ENCODE results near the gene PNCK. TPM values are rescaled to one million over a fixed set of nuclear protein-coding genes. Genes with fewer than 3 reads are reported as not detected.

PNCK gene
- total and polyA plus RNA-seq, 10 of the 15 experiments (the other 5 are each of a cell fraction or from before 2014, with no cell fraction given) = 0.21 to 0.67 (median 0.54) TPM; not detected in 7

- ChIA-PET POLR2A (no interaction called here), SMC1A (ENCODE audit: uncharacterized antibody, unreplicated experiment) (no interaction called here), CTCF (interaction anchor here (0.7 kb wide), 1 partner anchor 90 kb away, joined by 3 read pairs; no protein-coding TSS in a partner anchor), RAD21 (ENCODE audit: unreplicated experiment) (no interaction called here)
- Histone ChIP-seq H2AFZ (ENCODE audit: control insufficient read depth, low read depth, low read length) (no peak overlapping the region), H3K27ac (ENCODE audit: control insufficient read depth, insufficient read depth) (no peak overlapping the region), H3K79me2 (ENCODE audit: control insufficient read depth, insufficient read depth, low read length) (no peaks in the 10 kb centered on the region), H3K9ac (ENCODE audit: control insufficient read depth, insufficient read depth, low read length) (no peak overlapping the region), H4K20me1 (ENCODE audit: control insufficient read depth, insufficient read depth) (no peaks in the 10 kb centered on the region), H3K27me3 (replicated peaks in 1 of 2; ENCODE audit: control insufficient read depth in 2 of 2, insufficient read depth in 2 of 2, low read length in 1 of 2) (peaks cover 0 to 2% of the 10 kb centered on the region in 2 experiments; a peak in 3 of 4 replicates), H3K36me3 (ENCODE audit: control insufficient read depth in 2 of 2, insufficient read depth in 2 of 2, low read length in 1 of 2) (no peaks in the 10 kb centered on the region), H3K4me2 (ENCODE audit: control insufficient read depth, insufficient read depth) (no peak overlapping the region), H3K4me1 (ENCODE audit: control insufficient read depth, insufficient read depth, low read length) (no peaks in the 10 kb centered on the region), H3K9me3 (replicated peaks; ENCODE audit: control insufficient read depth, insufficient read depth, low read length) (no peaks in the 10 kb centered on the region; the same call in 2 of the 3 replicates), H3K4me3 (no peak overlapping the region)
- in situ Hi-C loops (cut with MboI) = no loop called here
- WGBS (ENCODE audit: insufficient coverage, insufficient replicate concordance, low lambda C conversion rate, missing lambda C conversion rate) = 63% methylated on average over 23 of the region's 23 CpGs
- BruUV-seq (replicated peaks) = no TSS peak
- ATAC-seq (no peak), DNase-seq (ENCODE audit: low read depth, low spot score) (no peak), FAIRE-seq (no peak)
- intact Hi-C loops (cut with micrococcal nuclease; ENCODE audit: unreplicated experiment) = no loop called here
- no peak for TF ChIP-seq RBBP5 (conservative IDR thresholded peaks at IDR 0.05)
- no peak for TF ChIP-seq ZNF217 (IDR thresholded peaks at IDR 0.05)
- no peak for TF ChIP-seq RCOR1 (conservative IDR thresholded peaks at IDR 0.05; ENCODE audit: low read depth, low read length)
- no peak for TF ChIP-seq NRF1 (conservative IDR thresholded peaks at IDR 0.05; ENCODE audit: low read depth, low read length)
- TF ChIP-seq MAX (IDR thresholded peaks at IDR 0.05; ENCODE audit: low read depth, low read length) = no peak
- no peak for TF ChIP-seq POU2F2 (IDR thresholded peaks at IDR 0.05; ENCODE audit: borderline replicate concordance, low read depth, low read length)
- TF ChIP-seq ZSCAN29 (IDR thresholded peaks at IDR 0.05) = no peak
- TF ChIP-seq GABPA (IDR thresholded peaks at IDR 0.05; ENCODE audit: low read depth) = no peak
- TF ChIP-seq MLLT1 (IDR thresholded peaks at IDR 0.05) = no peak
- no peak for TF ChIP-seq ATF7 (IDR thresholded peaks at IDR 0.05; ENCODE audit: low read depth)
- TF ChIP-seq ZNF207 (IDR thresholded peaks at IDR 0.05; ENCODE audit: borderline replicate concordance) = no peak
- no peak for TF ChIP-seq E2F8 (IDR thresholded peaks at IDR 0.05; ENCODE audit: low read depth, partially characterized antibody)
- TF ChIP-seq RFX5 (IDR thresholded peaks at IDR 0.05; ENCODE audit: low read depth, low read length) = no peak
- no peak for TF ChIP-seq WRNIP1 (IDR thresholded peaks at IDR 0.05; ENCODE audit: borderline replicate concordance, low read depth, low read length)
- no peak for TF ChIP-seq DPF2 (IDR thresholded peaks at IDR 0.05)
- no peak for TF ChIP-seq KLF5 (IDR thresholded peaks at IDR 0.05; ENCODE audit: partially characterized antibody)
- no peak for TF ChIP-seq RELA (IDR thresholded peaks at IDR 0.05; ENCODE audit: borderline replicate concordance, partially characterized antibody)
- no peak for TF ChIP-seq ZBTB11 (CRISPR knock-in tag; IDR thresholded peaks at IDR 0.05)
These were observed 33.4 kb downstream of the PNCK start for GRCh38 chrX:153640045-153640686.
